ENCODE results near the gene TMEM126B.
"Not testable (repeated sequence)": the region's sequence is repeated elsewhere in the genome, so short reads cannot be mapped to it uniquely, and the experiment has no call there.

The TMEM126B gene

GRCh38 chr11:85627332-85627997 is 928 bp upstream of the TMEM126B start, which contains the start of gene DLG2:
Gene DLG2, minus strand, starts transcription at chr11:85627344.
- H3K27me3 Mint-ChIP-seq = no peaks in the 10 kb centered on the region
- H3K4me1 Mint-ChIP-seq = peaks cover 43% of the 10 kb centered on the region
- peak; percentile 14 for ATAC-seq
- H3K27ac Mint-ChIP-seq = peak within 1 kb of the TSS; percentile 95 to 97
- peak within 1 kb of the TSS; percentile 92 to 95 for H3K4me3 Mint-ChIP-seq
- H3K9me3 Mint-ChIP-seq = no peaks in the 10 kb centered on the region
- no peak for DNase-seq

DNA sequence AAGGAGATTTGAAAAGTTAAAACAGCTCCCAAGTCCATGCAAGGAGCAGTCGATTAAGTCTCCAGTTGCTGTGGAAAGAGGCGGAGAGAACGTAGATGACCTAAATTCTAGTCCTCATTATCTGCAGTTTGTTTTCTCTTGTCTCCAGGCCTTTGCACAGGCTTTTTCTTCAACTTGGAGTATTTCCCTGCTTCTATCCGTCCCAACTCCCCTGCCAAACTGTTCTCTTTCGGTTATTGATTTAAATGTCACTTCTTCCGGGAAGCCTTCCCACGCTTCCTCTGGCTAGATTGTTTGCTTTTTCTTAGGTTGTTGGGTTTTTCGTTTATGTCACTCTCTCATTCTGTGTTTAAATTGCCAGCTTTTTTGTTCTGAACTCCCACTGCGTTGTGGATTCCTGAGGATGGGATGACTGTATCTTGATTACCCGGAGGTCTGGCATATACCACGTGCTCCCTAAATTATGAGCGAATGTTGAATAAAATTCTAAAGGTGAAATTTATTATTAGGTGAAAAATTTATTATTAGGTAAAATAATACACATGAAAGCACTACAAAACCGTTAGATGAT is 463 bp downstream of the TMEM126B start:
- H3K27me3 Mint-ChIP-seq = no peaks in the 10 kb centered on the region
- peak overlapping the region; percentile 96 to 97 for H3K27ac Mint-ChIP-seq
- H3K4me3 Mint-ChIP-seq = peak overlapping the region; percentile 92 to 95
- H3K9me3 Mint-ChIP-seq = no peaks in the 10 kb centered on the region
- peaks cover 43% of the 10 kb centered on the region for H3K4me1 Mint-ChIP-seq
- peak in 1 of 2 donors; percentile 21 for DNase-seq
- peak; percentile 14 for ATAC-seq

- H3K27ac Mint-ChIP-seq = no peak overlapping the region
- no peaks in the 10 kb centered on the region for H3K9me3 Mint-ChIP-seq
- H3K4me3 Mint-ChIP-seq = no peak overlapping the region
- H3K27me3 Mint-ChIP-seq = no peaks in the 10 kb centered on the region
- peaks cover 14% of the 10 kb centered on the region for H3K4me1 Mint-ChIP-seq
- ATAC-seq (no peak), DNase-seq (no peak)
These were observed 6.4 kb downstream of the TMEM126B start for GRCh38 chr11:85634747-85635146.

GRCh38 chr11:85643191-85643614 is 14.8 kb downstream of the TMEM126B start:
- no peaks in the 10 kb centered on the region for H3K9me3 Mint-ChIP-seq
- ATAC-seq = no peak

GRCh38 chr11:85647078-85647477 is 18.7 kb downstream of the TMEM126B start:
- no peaks in the 10 kb centered on the region for H3K9me3 Mint-ChIP-seq
- DNase-seq (no peak), ATAC-seq (no peak)
- H3K4me1 Mint-ChIP-seq = peaks cover 29% of the 10 kb centered on the region
- H3K27ac Mint-ChIP-seq = peak overlapping the region; percentile 56 to 95
- H3K27me3 Mint-ChIP-seq = peaks cover 24% of the 10 kb centered on the region
- H3K4me3 Mint-ChIP-seq = peak overlapping the region; percentile 83 to 94

More at GRCh38 chr11:85643191-85643614, 14.8 kb downstream of the TMEM126B start:
- no peak overlapping the region for H3K27ac Mint-ChIP-seq
- no peaks in the 10 kb centered on the region for H3K4me1 Mint-ChIP-seq
- DNase-seq = no peak
- H3K4me3 Mint-ChIP-seq = no peak overlapping the region
- H3K27me3 Mint-ChIP-seq = peaks cover 28% of the 10 kb centered on the region

DNA sequence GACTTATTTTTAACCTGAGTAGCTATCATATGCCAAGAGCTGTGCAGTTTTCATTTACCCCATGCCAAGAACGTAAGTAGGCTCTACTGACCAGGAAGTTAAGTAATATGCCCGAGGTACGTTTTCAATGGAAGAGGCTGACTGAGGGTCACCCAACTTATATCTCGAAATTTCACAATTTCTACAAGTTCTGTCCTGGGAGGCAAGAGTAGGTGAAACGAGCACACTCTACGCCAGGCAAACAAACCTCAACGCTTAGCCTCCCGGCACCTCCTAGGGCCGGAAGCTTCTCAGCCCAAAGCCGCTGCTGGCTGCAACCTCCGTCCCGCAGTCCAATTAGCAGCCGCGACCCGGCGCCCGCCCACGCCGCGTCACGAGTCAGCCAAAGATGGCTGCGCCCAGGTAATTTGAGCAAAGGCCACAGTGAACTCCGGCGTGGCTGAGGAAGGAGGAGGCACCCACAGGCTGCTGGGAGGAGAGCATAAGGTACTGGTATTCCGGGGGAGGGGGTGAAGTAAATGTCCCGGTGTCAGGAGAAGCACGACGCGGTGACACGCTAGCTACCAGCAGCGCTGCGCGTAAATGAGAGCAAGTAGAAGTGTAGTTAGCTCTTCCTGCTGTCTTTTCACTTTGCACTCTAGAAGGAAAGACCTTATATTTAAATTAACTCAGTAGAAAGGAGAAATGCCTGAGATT is 19.4 kb downstream of the TMEM126B start, which contains the start of gene TMEM126A:
Gene TMEM126A, plus strand, starts transcription at position 364 of the 696 bp plus-strand sequence. CDS start 2,289 bp downstream, outside the sequence.
- Mint-ChIP-seq H3K4me1 (peaks cover 36% of the 10 kb centered on the region), H3K27ac (peak within 1 kb of the TSS; percentile 86 to 95), H3K9me3 (no peaks in the 10 kb centered on the region), H3K4me3 (peak within 1 kb of the TSS; percentile 83 to 94), H3K27me3 (peaks cover 17% of the 10 kb centered on the region)
- peak; percentile 87 to 92 for DNase-seq
- peak; percentile 97 for ATAC-seq

- Mint-ChIP-seq H3K4me3 (no peak overlapping the region), H3K9me3 (no peaks in the 10 kb centered on the region), H3K4me1 (peaks cover 48% of the 10 kb centered on the region), H3K27ac (peak overlapping the region in 1 of 2 donors; percentile 77), H3K27me3 (no peaks in the 10 kb centered on the region)
- DNase-seq (no peak), ATAC-seq (no peak)
These were observed 22.7 kb downstream of the TMEM126B start for GRCh38 chr11:85651118-85651517.

DNA sequence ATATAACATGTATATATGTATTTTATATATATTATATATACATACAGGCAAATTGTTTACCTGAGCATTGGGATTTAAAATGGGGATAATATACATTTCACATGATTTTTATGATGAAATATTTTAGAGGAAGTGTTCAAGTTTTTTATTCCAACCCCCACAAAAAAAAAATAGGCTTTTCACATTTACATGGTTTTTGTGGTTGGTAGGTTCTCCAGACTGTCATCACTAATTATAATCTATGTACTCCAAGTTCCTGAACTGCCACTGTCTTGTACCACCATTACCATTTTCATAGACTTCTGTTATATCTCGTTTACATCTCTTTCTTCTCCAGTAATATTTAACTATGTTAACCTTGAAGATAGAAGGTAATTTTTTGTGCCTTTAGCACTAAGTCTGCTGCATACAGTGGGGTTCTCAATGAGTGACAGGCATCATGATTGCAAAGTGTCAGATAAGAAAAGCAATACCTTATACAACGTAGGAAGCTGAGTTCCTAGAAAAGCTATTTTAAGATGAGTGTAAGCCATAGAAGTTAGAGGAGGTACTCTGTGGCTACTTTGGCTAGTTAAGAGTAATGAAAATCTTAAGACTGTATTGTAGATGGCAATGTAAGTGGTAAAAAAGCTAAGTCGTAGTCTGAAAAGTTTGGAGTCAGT is 24.5 kb downstream of the TMEM126B start:
- Mint-ChIP-seq H3K4me1 (peaks cover 58% of the 10 kb centered on the region), H3K27ac (peak overlapping the region; percentile 31 to 42), H3K9me3 (no peaks in the 10 kb centered on the region), H3K4me3 (no peak overlapping the region), H3K27me3 (no peaks in the 10 kb centered on the region)
- ATAC-seq (no peak), DNase-seq (no peak)

DNA sequence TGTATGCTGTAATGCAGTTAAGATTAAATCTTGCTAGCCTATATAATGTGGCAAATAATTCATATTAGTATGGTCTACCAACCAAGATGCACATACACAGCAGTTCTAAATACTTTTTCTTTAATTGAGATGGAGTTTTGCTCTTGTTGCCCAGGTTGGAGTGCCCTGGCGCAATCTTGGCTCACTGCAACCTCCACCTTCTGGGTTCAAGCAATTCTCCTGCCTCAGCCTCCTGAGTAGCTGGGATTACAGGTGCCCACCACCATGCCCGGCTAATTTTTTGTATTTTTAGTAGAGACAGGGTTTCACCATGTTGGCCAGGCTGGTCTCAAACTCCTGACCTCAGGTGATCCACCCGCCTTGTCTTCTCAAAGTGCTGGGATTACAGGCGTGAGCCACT is 25.9 kb downstream of the TMEM126B start:
- ATAC-seq, H3K4me3 Mint-ChIP-seq, DNase-seq, H3K27me3 Mint-ChIP-seq, H3K27ac Mint-ChIP-seq, H3K9me3 Mint-ChIP-seq: not testable (repeated sequence)
- peaks cover 56% of the 10 kb centered on the region for H3K4me1 Mint-ChIP-seq

GRCh38 chr11:85656777-85657176 is 28.4 kb downstream of the TMEM126B start:
- no peak for ATAC-seq
- DNase-seq = no peak
- H3K4me1 Mint-ChIP-seq = peaks cover 62% of the 10 kb centered on the region
- no peaks in the 10 kb centered on the region for H3K9me3 Mint-ChIP-seq
- H3K4me3 Mint-ChIP-seq = no peak overlapping the region
- H3K27ac Mint-ChIP-seq = peak overlapping the region in 1 of 2 donors; percentile 26
- no peaks in the 10 kb centered on the region for H3K27me3 Mint-ChIP-seq

DNA sequence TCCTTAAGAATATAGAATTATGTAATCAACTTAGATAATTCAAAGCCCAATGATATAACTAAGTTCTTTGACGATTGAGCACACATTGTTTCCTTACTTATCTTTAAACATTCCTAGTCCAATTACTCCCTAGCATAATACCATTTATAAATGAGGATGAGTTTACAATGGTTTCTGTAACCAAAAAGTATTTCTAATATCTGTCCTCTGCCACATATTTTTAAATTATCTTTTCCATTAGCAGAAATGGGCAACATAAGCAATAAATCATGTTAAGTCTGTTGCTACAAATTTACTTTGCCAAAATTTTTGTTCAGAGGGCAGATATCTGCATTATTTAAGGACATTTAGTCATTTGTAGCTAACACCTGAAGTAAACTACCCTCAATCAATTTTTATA is 29.8 kb downstream of the TMEM126B start:
- H3K4me3 Mint-ChIP-seq = no peak overlapping the region
- H3K9me3 Mint-ChIP-seq = no peaks in the 10 kb centered on the region
- DNase-seq (no peak), ATAC-seq (no peak)
- no peak overlapping the region for H3K27ac Mint-ChIP-seq
- H3K27me3 Mint-ChIP-seq = no peaks in the 10 kb centered on the region
- peaks cover 48% of the 10 kb centered on the region for H3K4me1 Mint-ChIP-seq

- DNase-seq (no peak), ATAC-seq (no peak)
- H3K27ac Mint-ChIP-seq = no peak overlapping the region
- H3K4me1 Mint-ChIP-seq = peaks cover 42% of the 10 kb centered on the region
- H3K9me3 Mint-ChIP-seq = no peaks in the 10 kb centered on the region
- no peaks in the 10 kb centered on the region for H3K27me3 Mint-ChIP-seq
- H3K4me3 Mint-ChIP-seq = peak overlapping the region; percentile 57 to 94
These were observed 33.7 kb downstream of the TMEM126B start for GRCh38 chr11:85661972-85662664.

DNA sequence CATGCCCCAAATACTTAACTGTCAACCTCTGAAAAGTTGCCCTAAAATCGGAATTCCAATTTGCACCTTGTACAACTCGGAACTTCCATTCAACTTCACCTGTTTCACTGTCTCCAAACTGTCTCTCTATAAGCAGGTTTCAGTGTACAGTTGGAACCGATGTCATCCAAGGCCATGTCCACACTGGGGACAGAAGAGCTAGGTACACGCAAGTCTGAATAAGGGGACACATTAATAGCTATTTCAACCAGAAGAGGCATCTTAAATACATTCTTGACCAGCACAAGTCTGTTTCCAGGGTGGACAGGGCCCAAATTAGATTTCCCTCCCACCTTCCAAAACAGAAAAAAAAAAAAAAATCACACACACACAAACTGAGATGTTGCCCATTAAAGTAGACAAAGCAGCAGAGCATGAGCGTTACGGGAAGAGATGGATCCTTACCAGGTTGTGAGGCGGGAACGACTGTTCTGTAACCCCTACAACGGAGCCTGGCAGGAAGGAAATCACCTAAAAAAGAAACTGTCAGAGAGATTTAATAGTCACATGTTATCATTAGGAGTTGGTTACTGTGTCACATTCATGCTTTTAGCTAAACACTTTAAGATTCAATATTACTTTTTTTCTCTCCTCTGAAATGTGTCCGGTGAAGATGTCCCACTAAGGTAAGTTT is 34.8 kb downstream of the TMEM126B start:
- Mint-ChIP-seq H3K4me1 (peaks cover 40% of the 10 kb centered on the region), H3K27me3 (no peaks in the 10 kb centered on the region), H3K27ac (peak overlapping the region; percentile 95 to 97), H3K9me3 (no peaks in the 10 kb centered on the region), H3K4me3 (peak overlapping the region; percentile 94)
- peak in 1 of 2 donors; percentile 19 for DNase-seq
- peak; percentile 37 for ATAC-seq

- Mint-ChIP-seq H3K9me3 (no peaks in the 10 kb centered on the region), H3K27ac (peak overlapping the region; percentile 95 to 97), H3K4me1 (peaks cover 35% of the 10 kb centered on the region), H3K4me3 (peak overlapping the region; percentile 94), H3K27me3 (no peaks in the 10 kb centered on the region)
- ATAC-seq = peak; percentile 83
- peak; percentile 87 to 90 for DNase-seq
These were observed 35.6 kb downstream of the TMEM126B start for GRCh38 chr11:85663753-85664614.
